ENCODE results near the gene SSBP2.

SSBP2 gene

DNA sequence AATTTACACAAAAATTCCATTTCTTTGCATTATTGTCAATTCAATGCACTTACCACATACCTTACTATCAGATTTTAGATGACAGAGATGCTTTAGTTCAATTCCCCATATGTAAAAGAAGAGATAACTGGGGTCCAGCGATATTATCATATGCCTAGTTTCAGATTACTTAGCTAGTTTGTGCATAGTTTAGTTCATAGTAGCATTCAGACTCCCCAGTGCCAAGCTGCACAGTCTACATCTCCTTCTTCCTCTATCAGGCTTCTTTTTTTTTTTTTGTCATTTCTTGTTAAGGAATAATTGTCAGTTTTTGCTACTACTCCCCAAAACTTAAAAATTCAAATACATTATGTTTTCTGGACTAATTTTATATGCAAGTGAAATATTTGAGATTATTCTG, 175.0 kb downstream of the SSBP2 start:
- no peaks in the 10 kb centered on the region for H3K27me3 ChIP-seq (ENCODE audit: insufficient read depth, low read length, poor library complexity)
- H3K9ac ChIP-seq (ENCODE audit: low read depth, low read length) = no peak overlapping the region
- H3K27ac ChIP-seq (ENCODE audit: low read length) = no peak overlapping the region
- H3K9me3 ChIP-seq (ENCODE audit: insufficient read depth, low read length, severe bottlenecking) = no peaks in the 10 kb centered on the region
- TF ChIP-seq, protein P1, sequence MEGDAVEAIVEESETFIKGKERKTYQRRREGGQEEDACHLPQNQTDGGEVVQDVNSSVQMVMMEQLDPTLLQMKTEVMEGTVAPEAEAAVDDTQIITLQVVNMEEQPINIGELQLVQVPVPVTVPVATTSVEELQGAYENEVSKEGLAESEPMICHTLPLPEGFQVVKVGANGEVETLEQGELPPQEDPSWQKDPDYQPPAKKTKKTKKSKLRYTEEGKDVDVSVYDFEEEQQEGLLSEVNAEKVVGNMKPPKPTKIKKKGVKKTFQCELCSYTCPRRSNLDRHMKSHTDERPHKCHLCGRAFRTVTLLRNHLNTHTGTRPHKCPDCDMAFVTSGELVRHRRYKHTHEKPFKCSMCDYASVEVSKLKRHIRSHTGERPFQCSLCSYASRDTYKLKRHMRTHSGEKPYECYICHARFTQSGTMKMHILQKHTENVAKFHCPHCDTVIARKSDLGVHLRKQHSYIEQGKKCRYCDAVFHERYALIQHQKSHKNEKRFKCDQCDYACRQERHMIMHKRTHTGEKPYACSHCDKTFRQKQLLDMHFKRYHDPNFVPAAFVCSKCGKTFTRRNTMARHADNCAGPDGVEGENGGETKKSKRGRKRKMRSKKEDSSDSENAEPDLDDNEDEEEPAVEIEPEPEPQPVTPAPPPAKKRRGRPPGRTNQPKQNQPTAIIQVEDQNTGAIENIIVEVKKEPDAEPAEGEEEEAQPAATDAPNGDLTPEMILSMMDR (IDR thresholded peaks at IDR 0.05; ENCODE audit: borderline replicate concordance, extremely low read depth, low read length, poor library complexity, severe bottlenecking) = no peak
- TF ChIP-seq EZH2 (IDR thresholded peaks at IDR 0.05; ENCODE audit: borderline replicate concordance, low read depth, low read length, severe bottlenecking) = no peak
- no peaks in the 10 kb centered on the region for H4K20me1 ChIP-seq (ENCODE audit: insufficient read depth, low read length)
- no peak overlapping the region for H3K4me3 ChIP-seq (ENCODE audit: low read depth in 1 of 2, low read length in 2 of 2)
- DNase-seq (no peak), ATAC-seq (ENCODE audit: insufficient read depth, low read depth) (no peak)
- H3K36me3 ChIP-seq (ENCODE audit: insufficient read depth, low read length) = peaks cover 52% of the 10 kb centered on the region
- no peak overlapping the region for H3K4me2 ChIP-seq (ENCODE audit: insufficient read depth, low read length)
- H3K4me1 ChIP-seq (ENCODE audit: insufficient read depth, low read length) = peaks cover 14% of the 10 kb centered on the region
- peaks cover 95% of the 10 kb centered on the region for H3K79me2 ChIP-seq (ENCODE audit: insufficient read depth, low read length)
- no peak overlapping the region for H2AFZ ChIP-seq (ENCODE audit: low read depth, low read length)

DNA sequence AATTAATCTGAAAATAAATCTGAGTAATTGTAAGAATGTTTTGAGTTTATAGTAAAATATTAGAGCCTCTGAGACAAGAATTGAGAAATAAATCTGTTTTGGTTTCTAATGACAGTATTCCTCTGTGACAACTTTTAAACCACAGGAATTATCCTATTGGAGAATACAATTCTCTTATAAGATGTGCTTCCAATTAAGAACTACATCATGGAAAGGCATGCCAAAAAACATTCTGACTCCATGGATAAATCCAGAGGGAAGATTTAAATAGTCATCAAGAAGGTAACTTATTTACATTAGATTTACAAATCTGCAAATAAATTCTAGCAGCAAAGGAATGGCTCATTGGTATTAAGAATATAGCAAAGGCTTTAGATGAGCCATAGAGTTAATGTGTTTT, 178.7 kb downstream of the SSBP2 start:
- ATAC-seq (ENCODE audit: insufficient read depth, low read depth) (no peak), DNase-seq (no peak)
- no peaks in the 10 kb centered on the region for H4K20me1 ChIP-seq (ENCODE audit: insufficient read depth, low read length)
- TF ChIP-seq, protein P1 (IDR thresholded peaks at IDR 0.05; ENCODE audit: borderline replicate concordance, extremely low read depth, low read length, poor library complexity, severe bottlenecking) = no peak
- TF ChIP-seq EZH2 (IDR thresholded peaks at IDR 0.05; ENCODE audit: borderline replicate concordance, low read depth, low read length, severe bottlenecking) = no peak
- no peak overlapping the region for H3K4me3 ChIP-seq (ENCODE audit: low read depth in 1 of 2, low read length in 2 of 2)
- H3K27me3 ChIP-seq (ENCODE audit: insufficient read depth, low read length, poor library complexity) = no peaks in the 10 kb centered on the region
- H3K79me2 ChIP-seq (ENCODE audit: insufficient read depth, low read length) = peaks cover 96% of the 10 kb centered on the region
- no peak overlapping the region for H3K27ac ChIP-seq (ENCODE audit: low read length)
- H3K4me2 ChIP-seq (ENCODE audit: insufficient read depth, low read length) = no peak overlapping the region
- no peaks in the 10 kb centered on the region for H3K4me1 ChIP-seq (ENCODE audit: insufficient read depth, low read length)
- H3K9me3 ChIP-seq (ENCODE audit: insufficient read depth, low read length, severe bottlenecking) = no peaks in the 10 kb centered on the region
- peaks cover 66% of the 10 kb centered on the region for H3K36me3 ChIP-seq (ENCODE audit: insufficient read depth, low read length)
- H2AFZ ChIP-seq (ENCODE audit: low read depth, low read length) = no peak overlapping the region
- no peak overlapping the region for H3K9ac ChIP-seq (ENCODE audit: low read depth, low read length)

DNA sequence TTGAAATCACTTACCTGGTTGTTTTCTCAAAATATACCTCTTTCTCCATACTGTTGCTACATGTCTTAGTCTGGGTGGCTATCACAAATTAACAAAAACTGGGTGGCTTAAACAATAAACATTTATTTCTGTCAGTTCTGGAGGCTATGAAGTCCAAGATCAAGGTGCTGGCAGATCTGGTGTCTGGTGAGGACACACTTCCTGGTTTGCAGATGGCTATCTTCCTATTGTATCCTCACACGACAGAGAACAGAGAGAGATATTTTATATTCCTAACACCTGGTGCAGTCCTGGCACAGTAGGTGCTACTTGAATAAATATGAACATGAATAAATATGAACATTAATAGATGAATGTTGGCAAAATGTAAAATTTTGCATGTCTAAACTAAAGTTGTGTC, 192.7 kb downstream of the SSBP2 start:
- Histone ChIP-seq H2AFZ (ENCODE audit: low read depth, low read length) (no peak overlapping the region), H3K4me2 (ENCODE audit: insufficient read depth, low read length) (no peak overlapping the region), H4K20me1 (ENCODE audit: insufficient read depth, low read length) (no peaks in the 10 kb centered on the region), H3K27me3 (ENCODE audit: insufficient read depth, low read length, poor library complexity) (no peaks in the 10 kb centered on the region), H3K4me1 (ENCODE audit: insufficient read depth, low read length) (peaks cover 30% of the 10 kb centered on the region), H3K9me3 (ENCODE audit: insufficient read depth, low read length, severe bottlenecking) (no peaks in the 10 kb centered on the region), H3K27ac (ENCODE audit: low read length) (peak overlapping the region; percentile 25; the same call in 1 of the 2 replicates), H3K36me3 (ENCODE audit: insufficient read depth, low read length) (no peaks in the 10 kb centered on the region), H3K9ac (ENCODE audit: low read depth, low read length) (no peak overlapping the region), H3K79me2 (ENCODE audit: insufficient read depth, low read length) (peaks cover 93% of the 10 kb centered on the region), H3K4me3 (ENCODE audit: low read depth in 1 of 2, low read length in 2 of 2) (no peak overlapping the region)
- DNase-seq (no peak), ATAC-seq (ENCODE audit: insufficient read depth, low read depth) (0 out of 3 replicates have a peak, but pooled peaks have one; percentile 35)
- TF ChIP-seq, protein P1 (IDR thresholded peaks at IDR 0.05; ENCODE audit: borderline replicate concordance, extremely low read depth, low read length, poor library complexity, severe bottlenecking) = no peak
- TF ChIP-seq EZH2 (IDR thresholded peaks at IDR 0.05; ENCODE audit: borderline replicate concordance, low read depth, low read length, severe bottlenecking) = no peak

DNA sequence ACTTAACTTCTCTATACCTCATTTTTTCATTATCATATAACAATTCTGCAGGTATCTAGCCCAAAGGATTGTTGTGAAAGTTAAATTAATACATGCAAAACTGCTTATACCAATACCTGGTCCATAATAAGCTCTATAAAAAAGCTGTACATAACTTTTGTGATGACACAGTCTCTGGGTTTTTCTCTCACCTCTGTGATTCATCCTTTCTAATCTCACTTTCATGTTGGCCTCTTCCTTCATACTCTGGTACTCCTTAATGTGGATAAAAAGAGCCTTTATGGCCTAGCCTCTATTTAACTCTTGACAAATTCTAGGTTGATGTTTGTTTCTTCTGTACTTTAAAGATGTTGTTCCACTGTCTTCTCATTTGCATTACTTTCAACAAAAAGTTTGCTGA, 194.1 kb downstream of the SSBP2 start:
- Histone ChIP-seq H4K20me1 (ENCODE audit: insufficient read depth, low read length) (no peaks in the 10 kb centered on the region), H3K9ac (ENCODE audit: low read depth, low read length) (no peak overlapping the region), H3K4me1 (ENCODE audit: insufficient read depth, low read length) (peaks cover 30% of the 10 kb centered on the region), H3K79me2 (ENCODE audit: insufficient read depth, low read length) (peaks cover 93% of the 10 kb centered on the region), H3K36me3 (ENCODE audit: insufficient read depth, low read length) (peaks cover 3% of the 10 kb centered on the region; the same call in 1 of the 2 replicates), H3K27me3 (ENCODE audit: insufficient read depth, low read length, poor library complexity) (no peaks in the 10 kb centered on the region), H3K9me3 (ENCODE audit: insufficient read depth, low read length, severe bottlenecking) (no peaks in the 10 kb centered on the region), H2AFZ (ENCODE audit: low read depth, low read length) (no peak overlapping the region), H3K27ac (ENCODE audit: low read length) (no peak overlapping the region), H3K4me3 (ENCODE audit: low read depth in 1 of 2, low read length in 2 of 2) (no peak overlapping the region), H3K4me2 (ENCODE audit: insufficient read depth, low read length) (no peak overlapping the region)
- no peak for TF ChIP-seq EZH2 (IDR thresholded peaks at IDR 0.05; ENCODE audit: borderline replicate concordance, low read depth, low read length, severe bottlenecking)
- TF ChIP-seq, protein P1 (IDR thresholded peaks at IDR 0.05; ENCODE audit: borderline replicate concordance, extremely low read depth, low read length, poor library complexity, severe bottlenecking) = no peak
- ATAC-seq (ENCODE audit: insufficient read depth, low read depth) (no peak), DNase-seq (no peak)
